GM12872 (cell line): Measurements from ENCODE around the gene KIF2A.

Source experiments
- CTCF ChIP-seq: IDR thresholded peaks from 3 replicates; pipeline ENCODE4 v1.5.1; 2011; ENCODE audit warnings: low read depth, mild to moderate bottlenecking, low read length, moderate library complexity; ENCODE audit not compliant: insufficient read depth

KIF2A gene

GRCh38 chr5:62316176-62316502, 10.1 kb downstream of the KIF2A start:
- no peak for TF ChIP-seq CTCF

GRCh38 chr5:62317810-62318209, 11.8 kb downstream of the KIF2A start:
- TF ChIP-seq CTCF = no peak

- no peak for TF ChIP-seq CTCF
Observed at GRCh38 chr5:62322484-62322883, 16.5 kb downstream of the KIF2A start.

GRCh38 chr5:62326302-62326701, 20.3 kb downstream of the KIF2A start:
- TF ChIP-seq CTCF = no peak

GRCh38 chr5:62326702-62327101, 20.7 kb downstream of the KIF2A start:
- no peak for TF ChIP-seq CTCF

- no peak for TF ChIP-seq CTCF
Observed at GRCh38 chr5:62327138-62328053, 21.4 kb downstream of the KIF2A start.

- TF ChIP-seq CTCF = no peak
Observed at GRCh38 chr5:62328772-62329491, 22.9 kb downstream of the KIF2A start.
